ENCODE data around the gene NVL. TPM values are rescaled to one million over a fixed set of nuclear protein-coding genes. Genes with fewer than 3 reads are reported as not detected.

The NVL gene
- total and polyA plus RNA-seq, 2 of the 8 experiments (the other 6 are each of a cell fraction or from before 2014, with no cell fraction given): 22.7 to 45.8 TPM

GRCh38 chr1:224294775-224295174 lies 35.2 kb downstream of the NVL start:
- Histone ChIP-seq H3K18ac (ENCODE audit: extremely low read depth, low read length) (no peak overlapping the region), H3K27me3 (replicated peaks in 1 of 4; ENCODE audit: control insufficient read depth in 3 of 4, extremely low read depth in 1 of 4, insufficient read depth in 3 of 4, low read length in 3 of 4) (no peaks in the 10 kb centered on the region), H3K79me1 (ENCODE audit: low read depth, low read length) (no peaks in the 10 kb centered on the region; the same call in 1 of the 2 replicates), H3K9ac (replicated peaks in 1 of 4; ENCODE audit: extremely low read depth in 1 of 4, low read depth in 3 of 4, low read length in 3 of 4) (no peak overlapping the region), H3K23ac (ENCODE audit: insufficient read length) (no peak overlapping the region), H2BK5ac (ENCODE audit: low read depth, low read length) (no peak overlapping the region), H2BK12ac (ENCODE audit: low read depth, low read length) (no peak overlapping the region), H3K56ac (replicated peaks; ENCODE audit: insufficient read length, low read depth, low read length) (no peak overlapping the region), H2BK15ac (ENCODE audit: low read length) (no peak overlapping the region), H4K8ac (ENCODE audit: extremely low read depth, insufficient read depth, low read length) (no peak overlapping the region), H3K36me3 (ENCODE audit: control insufficient read depth in 2 of 4, insufficient read depth in 4 of 4, low read length in 3 of 4) (peaks cover 10 to 76% (median 42%) of the 10 kb centered on the region in 4 experiments), H3K79me2 (ENCODE audit: control insufficient read depth in 1 of 2, insufficient read depth in 2 of 2, low read length in 2 of 2) (no peaks in the 10 kb centered on the region), H2AK5ac (ENCODE audit: low read depth, low read length) (no peak overlapping the region), H2AFZ (ENCODE audit: low read length) (no peak overlapping the region), H3K4me1 (replicated peaks in 1 of 4; ENCODE audit: control insufficient read depth in 3 of 4, insufficient read depth in 4 of 4, low read length in 3 of 4) (no peaks in the 10 kb centered on the region), H2BK20ac (ENCODE audit: low read length) (no peak overlapping the region), H3K4me2 (ENCODE audit: insufficient read depth in 1 of 2, low read depth in 2 of 2, low read length in 2 of 2) (no peak overlapping the region), H4K5ac (ENCODE audit: insufficient read length, low read depth, low read length) (no peak overlapping the region), H3K9me3 (ENCODE audit: insufficient read depth in 2 of 2, low read depth in 1 of 2, low read length in 1 of 2) (no peaks in the 10 kb centered on the region), H3K4me3 (ENCODE audit: extremely low read depth in 1 of 4, insufficient read depth in 2 of 4, low read depth in 3 of 4, low read length in 4 of 4) (no peak overlapping the region), H4K91ac (replicated peaks; ENCODE audit: insufficient read length, low read length) (no peak overlapping the region), H3K27ac (ENCODE audit: low read depth, low read length) (no peak overlapping the region), H4K20me1 (replicated peaks in 1 of 2; ENCODE audit: control insufficient read depth in 1 of 2, insufficient read depth in 2 of 2, low read length in 2 of 2) (no peaks in the 10 kb centered on the region), H3K23me2 (ENCODE audit: low read depth, low read length) (no peaks in the 10 kb centered on the region; the same call in 1 of the 2 replicates), H3K14ac (ENCODE audit: insufficient read length) (no peak overlapping the region), H3K4ac (replicated peaks; ENCODE audit: insufficient read length, low read depth, low read length) (no peak overlapping the region), H2BK120ac (replicated peaks; ENCODE audit: low read depth, low read length) (no peak overlapping the region)
- ChIA-PET POLR2A (ENCODE audit: partially characterized antibody) (no interaction called here), CTCF (ENCODE audit: partially characterized antibody) (no interaction called here)
- WGBS, 2 experiments (ENCODE audit: extremely low coverage in 1 of 2, insufficient coverage in 1 of 2, insufficient read length in 1 of 2, insufficient replicate concordance in 2 of 2, low coverage in 1 of 2, low lambda C conversion rate in 2 of 2, missing lambda C conversion rate in 1 of 2): 87% methylated on average over 1 of the region's 1 CpG; no CpG with 5 or more reads in 1 of the 2 experiments
- TF ChIP-seq EP300 (IDR thresholded peaks at IDR 0.05; ENCODE audit: borderline replicate concordance in 1 of 2, low read depth in 2 of 2, low read length in 2 of 2): no peak
- no peak for TF ChIP-seq NANOG (IDR thresholded peaks at IDR 0.05; ENCODE audit: insufficient read depth, low read depth, low read length, poor library complexity, severe bottlenecking)
- no peak for DNase-seq (ENCODE audit: low read depth in 1 of 2, low spot score in 2 of 2)
- FAIRE-seq: no peak

Data from H1 (cell line).